Aorta (tissue), 5 donors: ENCODE measurements around the gene ACKR1. TPM values are rescaled to one million over a fixed set of nuclear protein-coding genes. Genes with fewer than 3 reads are reported as not detected.

Experiments used
- ATAC-seq: fragments of 200-7000 bp; cut with Tn5 transposase; one replicate; pipeline ENCODE4 v1.9.1; 2022; ENCODE audit warnings: moderate library complexity; ENCODE audit not compliant: low FRiP score
- DNase-seq, 2 donors: peaks; one replicate each; pipeline ENCODE4 v3.0.0-alpha.2; 2020
- H3K27ac ChIP-seq, 2 donors: one replicate each; pipeline ENCODE4 v1.5.1; 2013; ENCODE audit warnings: low read length in 2 of 2, mild to moderate bottlenecking in 2 of 2, moderate library complexity in 2 of 2, control low read depth in 1 of 2, inconsistent platforms in 1 of 2, low read depth in 1 of 2
- H3K27me3 ChIP-seq, 2 donors: one replicate each; pipeline ENCODE4 v1.6.1; 2013; ENCODE audit warnings: control low read depth in 1 of 2, low read length in 1 of 2, mild to moderate bottlenecking in 1 of 2, moderate library complexity in 1 of 2; ENCODE audit not compliant: insufficient read depth in 2 of 2, control insufficient read depth in 1 of 2
- H3K36me3 ChIP-seq, 2 donors: one replicate each; pipeline ENCODE4 v1.6.1; 2013; ENCODE audit warnings: control low read depth in 1 of 2, low read length in 1 of 2, mild to moderate bottlenecking in 1 of 2; ENCODE audit not compliant: insufficient read depth in 2 of 2, control insufficient read depth in 1 of 2
- H3K4me1 ChIP-seq, 2 donors: one replicate each; pipeline ENCODE4 v1.6.1; 2013; ENCODE audit warnings: low read length in 2 of 2, control low read depth in 1 of 2, mild to moderate bottlenecking in 1 of 2, moderate library complexity in 1 of 2; ENCODE audit not compliant: insufficient read depth in 2 of 2, control insufficient read depth in 1 of 2
- H3K4me3 ChIP-seq, 2 donors: one replicate each; pipeline ENCODE4 v1.5.1; 2013; ENCODE audit warnings: low read length in 2 of 2, control low read depth in 1 of 2, mild to moderate bottlenecking in 1 of 2
- H3K9me3 ChIP-seq: one replicate; pipeline ENCODE4 v1.6.1; 2013; ENCODE audit warnings: mild to moderate bottlenecking, low read length; ENCODE audit not compliant: control insufficient read depth
- WGBS, 2 donors: extraction: QIAGEN DNeasy Blood & Tissue Kit; methylation state at CpG; one replicate each; pipeline ENCODE4 v1.1.7; 2013; 5-methylcytosine and 5-hydroxymethylcytosine counted together
- intact Hi-C, 2 donors: fragments of 100-400 bp; cut with DNase I; formaldehyde crosslinking; loops; one replicate each; pipeline versions ENCODE4 v1.14.2 to v1.15.0; 2022
- polyA plus RNA-seq, 2 donors: library from polyadenylated mRNA; stranded (reverse); fragments of 200-250 nt; gene quantifications; one replicate each; pipeline ENCODE4 v1.2.3, GENCODE V29; 2013
- total RNA-seq, 2 donors: library from RNA; stranded (reverse); fragmentation: NEBNext Ultra II Directional; extraction: Animal tissue kit (Norgen Biotek cat#: 25700); gene quantifications; one replicate each; pipeline ENCODE4 v1.2.1, GENCODE V29; 2021
- donor health status: healthy with polysubstance abuse.
- donor health status: Bipolar disorder and iron deficiency.
- donor health status: DM: no; HTN: no; CAD: no.
- donor health status: DM: no; HTN: no; CAD: no.
- donor health status: DM: yes; HTN: yes; CAD: no.

Gene ACKR1
- total and polyA plus RNA-seq, 4 donors = 1.4 to 226 (median 77.1) TPM

DNA sequence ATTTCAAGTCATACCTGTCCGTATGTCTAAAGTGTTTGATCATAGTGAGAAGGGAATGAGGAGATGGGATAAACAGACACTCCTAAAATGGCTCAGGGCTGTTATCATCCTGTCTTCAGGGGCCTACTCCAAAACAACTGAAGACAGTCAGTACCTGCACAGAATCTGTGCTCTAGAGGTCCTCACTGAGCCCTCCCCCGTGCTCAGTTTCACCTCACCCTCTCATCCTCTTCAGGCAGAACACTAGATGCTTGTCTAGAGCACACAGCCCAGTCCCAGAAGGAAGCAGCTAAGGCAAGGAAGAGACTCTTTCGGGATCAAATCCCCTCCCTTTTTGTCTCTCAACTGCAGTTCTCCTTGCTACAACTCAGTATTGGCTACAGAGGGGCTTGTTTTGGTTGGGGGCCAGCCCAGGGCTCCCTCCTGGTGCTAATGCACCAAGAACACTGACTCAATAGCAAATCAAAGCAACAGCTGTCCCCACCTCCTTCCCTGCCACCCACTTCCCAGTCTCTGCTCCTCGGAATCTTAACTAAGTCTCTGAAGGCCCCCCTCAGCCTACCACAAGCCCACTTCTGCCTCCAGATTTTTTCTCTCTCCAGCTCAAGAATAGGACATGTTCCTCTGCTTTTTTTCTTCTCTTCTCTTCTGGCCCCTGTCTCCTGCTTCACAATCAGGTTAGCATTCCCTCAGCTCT, 23.2 kb upstream of the ACKR1 start:
- peaks cover 2% of the 10 kb centered on the region for H3K9me3 ChIP-seq
- 23% methylated on average over 4 of the region's 4 CpGs for WGBS, 2 donors
- no peaks in the 10 kb centered on the region for H3K4me1 ChIP-seq
- no peak for ATAC-seq
- intact Hi-C loops = no loop called here
- no peaks in the 10 kb centered on the region for H3K36me3 ChIP-seq
- no peak overlapping the region for H3K27ac ChIP-seq
- no peak for DNase-seq
- H3K27me3 ChIP-seq = no peaks in the 10 kb centered on the region
- no peak overlapping the region for H3K4me3 ChIP-seq

DNA sequence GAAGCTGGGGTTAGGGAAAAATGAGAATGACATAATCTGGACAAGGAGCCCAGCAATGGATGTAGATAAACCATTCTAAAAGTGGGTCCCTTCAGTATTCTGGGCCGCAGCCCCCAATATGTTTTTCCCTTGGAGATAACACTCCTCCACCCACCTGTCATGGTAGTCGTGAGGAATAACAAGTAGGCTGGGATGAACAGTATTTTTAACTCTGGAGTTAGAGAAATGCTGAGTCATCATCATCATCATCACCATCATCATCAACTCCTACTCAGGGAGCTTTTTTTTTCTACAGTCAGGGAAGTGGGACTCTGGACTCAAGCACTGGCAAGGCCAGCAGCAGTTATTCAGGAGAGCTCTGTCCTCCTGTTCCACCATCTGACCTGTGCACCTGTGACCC, 20.5 kb upstream of the ACKR1 start:
- Histone ChIP-seq H3K9me3 (peaks cover 2% of the 10 kb centered on the region), H3K4me1 (no peaks in the 10 kb centered on the region), H3K4me3 (no peak overlapping the region), H3K27ac (no peak overlapping the region), H3K27me3 (no peaks in the 10 kb centered on the region), H3K36me3 (no peaks in the 10 kb centered on the region)
- intact Hi-C loops = no loop called here
- DNase-seq (no peak), ATAC-seq (no peak)
- WGBS, 2 donors = 71 to 76% methylated on average over 2 of the region's 2 CpGs

DNA sequence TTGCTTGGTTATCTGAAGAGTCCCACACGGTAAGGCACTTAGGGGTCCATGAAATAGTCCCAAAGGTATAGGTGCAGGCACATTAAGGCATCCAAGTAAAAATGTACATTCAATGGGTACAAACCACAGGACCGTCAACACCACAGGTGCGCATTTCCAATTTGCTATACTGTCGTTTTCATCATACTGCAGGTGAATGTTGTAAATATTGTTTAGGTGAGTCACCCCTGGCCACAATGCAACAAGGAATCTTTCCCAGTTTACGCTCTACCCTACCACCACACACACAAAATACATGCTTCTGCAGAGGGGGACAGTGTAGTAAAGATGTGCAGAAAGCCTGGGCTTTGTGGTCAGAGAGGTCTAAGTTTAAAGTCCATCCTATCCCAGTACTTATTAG, 19.6 kb upstream of the ACKR1 start:
- DNase-seq (no peak), ATAC-seq (no peak)
- no peak overlapping the region for H3K27ac ChIP-seq
- H3K36me3 ChIP-seq = no peaks in the 10 kb centered on the region
- WGBS, 2 donors = 79 to 85% methylated on average over 5 of the region's 5 CpGs
- no peaks in the 10 kb centered on the region for H3K4me1 ChIP-seq
- no peaks in the 10 kb centered on the region for H3K27me3 ChIP-seq
- peaks cover 2% of the 10 kb centered on the region for H3K9me3 ChIP-seq
- intact Hi-C loops = no loop called here
- H3K4me3 ChIP-seq = no peak overlapping the region

DNA sequence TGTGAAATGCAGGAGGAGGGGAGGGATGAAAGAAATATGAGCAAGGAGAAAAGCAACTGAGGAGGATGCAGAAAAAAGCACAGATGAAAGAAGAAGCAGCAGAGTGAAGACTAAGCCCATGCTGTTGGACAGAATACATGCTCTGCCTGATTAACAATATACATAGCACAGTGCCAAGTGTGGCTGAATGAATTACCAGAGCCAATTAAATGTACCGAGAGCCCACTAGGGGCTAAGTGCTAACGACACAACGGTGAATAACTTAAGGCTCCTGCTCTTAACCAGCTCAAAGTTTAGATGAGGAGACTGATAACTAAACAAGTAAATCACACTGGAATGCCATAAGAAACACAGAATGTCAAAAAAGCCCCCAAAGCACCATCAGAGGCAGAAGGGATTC, 17.6 kb upstream of the ACKR1 start:
- DNase-seq (no peak), ATAC-seq (no peak)
- Histone ChIP-seq H3K27me3 (no peaks in the 10 kb centered on the region), H3K27ac (no peak overlapping the region), H3K4me1 (no peaks in the 10 kb centered on the region), H3K9me3 (no peaks in the 10 kb centered on the region), H3K36me3 (no peaks in the 10 kb centered on the region), H3K4me3 (no peak overlapping the region)
- intact Hi-C loops = no loop called here
- WGBS, 2 donors = 22 to 29% methylated on average over 3 of the region's 3 CpGs

DNA sequence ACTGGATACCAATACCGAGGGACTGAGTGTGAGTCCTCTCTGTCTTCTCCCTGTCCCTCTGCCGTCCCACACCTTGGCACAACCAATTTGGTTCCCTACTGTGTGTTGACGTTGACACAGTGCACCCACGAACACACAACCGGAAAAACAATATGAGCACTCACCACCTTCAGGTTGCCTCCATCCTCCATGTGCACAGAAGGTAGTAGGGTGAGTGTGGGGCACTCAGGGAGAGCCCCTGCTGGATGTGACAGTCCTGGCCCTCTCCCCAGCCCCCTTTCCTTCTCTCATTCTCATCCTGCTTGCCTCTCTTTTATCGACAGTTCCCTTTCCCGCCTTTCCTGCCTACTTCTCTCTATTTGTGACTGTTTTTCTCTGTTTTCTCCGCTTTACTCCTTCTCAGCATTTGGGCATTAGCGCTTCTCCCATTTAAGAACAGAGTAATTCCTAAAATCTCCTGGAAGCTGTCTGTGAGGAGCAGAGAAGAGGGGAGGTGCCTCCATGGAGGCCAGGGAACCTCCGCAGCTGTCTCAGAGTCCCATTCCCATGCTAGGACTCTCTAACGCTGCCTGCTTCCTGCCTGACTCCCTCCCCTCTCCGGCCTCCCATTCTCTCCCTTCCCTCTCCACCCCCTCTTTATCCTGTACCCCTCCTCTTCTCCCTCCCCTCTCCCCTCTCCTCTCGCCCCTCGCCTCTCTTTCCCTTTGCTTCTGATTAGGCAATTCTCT, 16.9 kb upstream of the ACKR1 start:
- no peak overlapping the region for H3K4me3 ChIP-seq
- intact Hi-C loops = no loop called here
- H3K27ac ChIP-seq = no peak overlapping the region
- ATAC-seq = peak; percentile 62
- no peaks in the 10 kb centered on the region for H3K4me1 ChIP-seq
- WGBS, 2 donors = 13 to 19% methylated on average over 14 of the region's 14 CpGs
- DNase-seq = no peak
- no peaks in the 10 kb centered on the region for H3K36me3 ChIP-seq
- no peaks in the 10 kb centered on the region for H3K27me3 ChIP-seq
- no peaks in the 10 kb centered on the region for H3K9me3 ChIP-seq

DNA sequence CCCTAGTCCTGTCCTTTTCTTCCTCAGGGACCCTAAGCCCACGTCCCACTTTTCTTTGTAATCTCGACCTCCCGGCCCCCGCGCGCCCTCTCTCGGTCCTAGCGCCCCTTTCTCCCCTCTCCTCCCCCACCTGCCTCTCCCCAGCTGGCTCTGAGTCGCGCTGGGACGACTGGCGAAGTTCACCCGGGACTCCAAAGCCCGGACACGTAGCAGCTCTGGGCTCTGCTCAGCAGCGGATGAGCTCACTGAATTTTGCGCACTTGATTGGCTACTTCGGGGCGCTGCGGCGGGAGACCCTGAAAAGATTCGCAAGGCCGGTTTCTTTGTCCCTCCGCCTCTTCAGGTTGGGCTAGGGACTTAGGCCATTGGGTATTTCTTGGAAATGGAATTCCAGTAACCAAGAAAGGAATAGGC, 16.3 kb upstream of the ACKR1 start:
- intact Hi-C loops = no loop called here
- 1% methylated on average over 24 of the region's 24 CpGs for WGBS, 2 donors
- ATAC-seq (peak; percentile 78), DNase-seq (peak; percentile 77 to 88)
- no peak overlapping the region for H3K27ac ChIP-seq
- no peak overlapping the region for H3K4me3 ChIP-seq
- no peaks in the 10 kb centered on the region for H3K4me1 ChIP-seq
- H3K27me3 ChIP-seq = no peaks in the 10 kb centered on the region
- H3K9me3 ChIP-seq = no peaks in the 10 kb centered on the region
- no peaks in the 10 kb centered on the region for H3K36me3 ChIP-seq

DNA sequence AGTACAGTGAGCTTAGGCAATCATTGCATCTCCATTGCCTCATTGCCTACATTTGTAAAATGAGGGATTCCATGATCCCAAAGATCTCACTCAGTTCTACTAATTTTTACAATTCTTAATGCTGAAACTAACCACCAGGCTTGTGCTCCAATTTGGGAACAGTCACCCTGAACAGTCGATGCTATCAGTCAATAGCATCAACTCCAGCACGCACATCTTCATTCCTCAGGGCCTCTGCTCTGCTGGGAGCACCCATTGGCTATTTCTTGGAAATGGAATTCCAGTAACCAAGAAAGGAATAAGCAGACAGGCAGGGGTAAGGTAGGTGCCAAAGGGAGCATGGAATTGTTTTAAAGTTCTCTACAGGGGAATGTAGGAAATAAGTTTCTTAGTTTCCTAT, 14.2 kb upstream of the ACKR1 start:
- H3K27me3 ChIP-seq = no peaks in the 10 kb centered on the region
- H3K36me3 ChIP-seq = no peaks in the 10 kb centered on the region
- ATAC-seq (no peak), DNase-seq (no peak)
- no peak overlapping the region for H3K27ac ChIP-seq
- H3K9me3 ChIP-seq = no peaks in the 10 kb centered on the region
- H3K4me1 ChIP-seq = no peaks in the 10 kb centered on the region
- 74 to 75% methylated on average over 2 of the region's 2 CpGs for WGBS, 2 donors
- no peak overlapping the region for H3K4me3 ChIP-seq
- intact Hi-C loops = no loop called here

DNA sequence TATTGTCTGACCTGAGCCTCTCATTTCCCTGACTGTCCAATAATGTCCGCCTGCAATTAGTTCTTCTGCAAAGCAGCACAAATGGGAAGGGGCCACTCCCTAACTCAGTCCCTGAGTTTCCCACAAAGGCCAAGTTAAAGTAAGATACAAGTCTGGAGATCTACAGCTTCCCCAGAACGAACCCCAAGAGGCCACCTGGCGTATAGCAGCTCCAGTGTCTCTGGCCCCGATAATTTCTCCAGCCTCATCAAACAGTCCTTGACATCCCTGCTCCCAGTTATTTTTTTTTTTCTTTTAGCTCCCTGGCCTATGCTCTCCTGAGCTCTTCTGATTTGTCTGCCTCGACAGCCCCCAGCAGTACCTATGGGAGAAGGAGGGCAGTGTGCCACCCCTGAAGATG, 8.1 kb upstream of the ACKR1 start:
- H3K4me1 ChIP-seq = no peaks in the 10 kb centered on the region
- no peaks in the 10 kb centered on the region for H3K9me3 ChIP-seq
- H3K27ac ChIP-seq = no peak overlapping the region
- no peaks in the 10 kb centered on the region for H3K36me3 ChIP-seq
- intact Hi-C loops = loop anchor here in 1 of 2 donors (5.0 kb wide), 1 partner anchor 34 kb away; no protein-coding TSS in a partner anchor
- no peaks in the 10 kb centered on the region for H3K27me3 ChIP-seq
- no peak overlapping the region for H3K4me3 ChIP-seq
- no peak for ATAC-seq
- WGBS, 2 donors = 63 to 70% methylated on average over 5 of the region's 5 CpGs
- DNase-seq = no peak
